SU-DHL-6 (cell line): ENCODE measurements around the gene LIN28A.

ENCODE experiments used
- H2AFZ ChIP-seq: fragments of 200-600 bp; sonication (generic); 2 replicates; pipeline ENCODE4 v1.6.1; 2014; ENCODE audit warnings: low read depth, mild to moderate bottlenecking, moderate library complexity, mixed read lengths, antibody characterized with exemption, low read length; ENCODE audit not compliant: severe bottlenecking
- H3F3A ChIP-seq: fragments of 200-600 bp; shearing (Covaris generic); 2 replicates; pipeline ENCODE4 v1.6.0; 2016; ENCODE audit warnings: antibody characterized with exemption, mild to moderate bottlenecking; ENCODE audit not compliant: insufficient read depth
- H3K27ac ChIP-seq: fragments of 200-600 bp; sonication (generic); 2 replicates; pipeline ENCODE4 v1.5.1; 2016; ENCODE audit warnings: low read depth, mild to moderate bottlenecking, low read length, moderate library complexity, mixed read lengths
- H3K27me3 ChIP-seq: fragments of 200-600 bp; sonication (generic), shearing (Covaris generic); 2 replicates; pipeline ENCODE4 v1.6.0; 2014; ENCODE audit warnings: mild to moderate bottlenecking, low read length
- H3K36me3 ChIP-seq: fragments of 200-600 bp; sonication (generic); 2 replicates; pipeline ENCODE4 v1.6.1; 2014; ENCODE audit warnings: mild to moderate bottlenecking, low read length, mixed read lengths
- H3K4me2 ChIP-seq: fragments of 300-600, 200-600 bp; shearing (Covaris generic), sonication (generic); 2 replicates; pipeline ENCODE4 v1.6.0; 2014; ENCODE audit warnings: low read length, low read depth, mild to moderate bottlenecking; ENCODE audit not compliant: poor library complexity, severe bottlenecking
- H3K4me3 ChIP-seq: fragments of 200-600 bp; sonication (generic); 2 replicates; pipeline ENCODE4 v1.5.1; 2014; ENCODE audit warnings: antibody characterized with exemption, low read length, mild to moderate bottlenecking, mixed read lengths; ENCODE audit not compliant: insufficient read depth, poor library complexity, severe bottlenecking
- H3K79me2 ChIP-seq: fragments of 200-600 bp; sonication (generic); 2 replicates; pipeline ENCODE4 v1.6.1; 2014; ENCODE audit warnings: mild to moderate bottlenecking, low read length, moderate library complexity; ENCODE audit not compliant: insufficient read depth
- H3K9ac ChIP-seq: fragments of 200-600 bp; sonication (generic); 2 replicates; pipeline ENCODE4 v1.7.0; 2014; ENCODE audit warnings: mild to moderate bottlenecking, low read length
- H3K9me2 ChIP-seq: fragments of 200-600 bp; sonication (generic); replicated peaks from 2 replicates; pipeline ENCODE4 v1.6.1; 2014; ENCODE audit warnings: low read length; ENCODE audit not compliant: insufficient read depth
- H3K9me3 ChIP-seq: fragments of 200-600 bp; sonication (generic); 2 replicates; pipeline ENCODE4 v1.6.1; 2014; ENCODE audit warnings: low read length, mixed read lengths; ENCODE audit not compliant: insufficient read depth
- H4K20me1 ChIP-seq: fragments of 200-600 bp; sonication (generic); 2 replicates; pipeline ENCODE4 v1.6.1; 2014; ENCODE audit warnings: low read depth, mild to moderate bottlenecking, antibody characterized with exemption, low read length, moderate library complexity, mixed read lengths
- EZH2phosphoT487 ChIP-seq: fragments of 200-600 bp; sonication (generic), shearing (Covaris generic); conservative IDR thresholded peaks from 2 replicates; pipeline ENCODE4 v1.6.1; 2018; ENCODE audit warnings: mild to moderate bottlenecking, antibody characterized with exemption, low read length, moderate library complexity, mixed read lengths
- TF ChIP-seq, protein P1 (sequence below): fragments of 200-600 bp; sonication (generic); IDR thresholded peaks from one replicate; pipeline ENCODE4 v1.5.1; 2017; ENCODE audit warnings: antibody characterized with exemption, mild to moderate bottlenecking, low read length, moderate library complexity; ENCODE audit not compliant: insufficient read depth, poor library complexity, severe bottlenecking

LIN28A gene

DNA sequence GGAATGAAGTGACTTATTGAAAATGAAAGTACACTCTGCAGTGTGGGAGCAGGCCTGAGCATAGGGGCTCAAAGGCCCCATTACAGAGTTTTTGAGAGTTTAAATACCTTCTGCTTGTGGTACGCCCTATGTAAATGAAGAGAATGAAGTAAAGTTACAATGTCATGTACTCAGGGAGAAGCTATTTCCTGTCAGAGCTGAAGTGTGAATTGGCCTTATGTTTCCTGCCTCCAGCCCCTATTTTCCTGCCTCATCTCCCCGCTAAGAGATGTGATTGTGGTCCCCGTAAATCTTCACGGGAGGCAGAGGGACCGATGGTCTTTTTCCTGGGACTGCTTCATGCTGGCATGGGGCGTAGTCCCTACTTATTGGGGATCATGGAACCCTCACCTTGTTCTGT is 35.5 kb upstream of the LIN28A start:
- Histone ChIP-seq H3K27me3 (no peaks in the 10 kb centered on the region), H4K20me1 (no peaks in the 10 kb centered on the region), H3K9me2 (no peaks in the 10 kb centered on the region), H3K27ac (no peak overlapping the region), H3K79me2 (no peaks in the 10 kb centered on the region), H3K4me3 (no peak overlapping the region), H3K9ac (no peak overlapping the region), H3K4me2 (no peak overlapping the region), H3F3A (no peaks in the 10 kb centered on the region), H2AFZ (no peak overlapping the region), H3K36me3 (no peaks in the 10 kb centered on the region), H3K9me3 (no peaks in the 10 kb centered on the region)
- TF ChIP-seq, protein P1, sequence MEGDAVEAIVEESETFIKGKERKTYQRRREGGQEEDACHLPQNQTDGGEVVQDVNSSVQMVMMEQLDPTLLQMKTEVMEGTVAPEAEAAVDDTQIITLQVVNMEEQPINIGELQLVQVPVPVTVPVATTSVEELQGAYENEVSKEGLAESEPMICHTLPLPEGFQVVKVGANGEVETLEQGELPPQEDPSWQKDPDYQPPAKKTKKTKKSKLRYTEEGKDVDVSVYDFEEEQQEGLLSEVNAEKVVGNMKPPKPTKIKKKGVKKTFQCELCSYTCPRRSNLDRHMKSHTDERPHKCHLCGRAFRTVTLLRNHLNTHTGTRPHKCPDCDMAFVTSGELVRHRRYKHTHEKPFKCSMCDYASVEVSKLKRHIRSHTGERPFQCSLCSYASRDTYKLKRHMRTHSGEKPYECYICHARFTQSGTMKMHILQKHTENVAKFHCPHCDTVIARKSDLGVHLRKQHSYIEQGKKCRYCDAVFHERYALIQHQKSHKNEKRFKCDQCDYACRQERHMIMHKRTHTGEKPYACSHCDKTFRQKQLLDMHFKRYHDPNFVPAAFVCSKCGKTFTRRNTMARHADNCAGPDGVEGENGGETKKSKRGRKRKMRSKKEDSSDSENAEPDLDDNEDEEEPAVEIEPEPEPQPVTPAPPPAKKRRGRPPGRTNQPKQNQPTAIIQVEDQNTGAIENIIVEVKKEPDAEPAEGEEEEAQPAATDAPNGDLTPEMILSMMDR, result no peak
- TF ChIP-seq EZH2phosphoT487, result no peak

DNA sequence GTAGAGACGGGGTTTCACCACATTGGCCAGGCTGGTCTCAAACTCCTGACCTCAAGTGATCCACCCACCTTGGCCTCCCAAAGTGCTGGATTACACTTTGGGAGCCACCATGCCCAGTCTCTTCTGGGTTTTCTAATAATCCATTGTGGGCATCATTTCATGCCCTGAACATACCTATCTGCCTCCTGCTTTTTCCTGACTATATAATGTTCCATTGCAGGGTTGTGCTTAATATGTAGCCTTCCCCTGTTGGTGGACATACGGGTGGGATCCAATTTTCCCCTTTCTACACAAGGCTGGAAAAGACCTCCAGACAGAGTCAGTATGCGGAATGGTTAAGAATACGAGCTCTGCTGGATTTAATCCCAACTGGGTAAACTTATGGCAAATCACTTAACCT is 34.6 kb upstream of the LIN28A start:
- TF ChIP-seq, protein P1, result no peak
- TF ChIP-seq EZH2phosphoT487, result no peak

DNA sequence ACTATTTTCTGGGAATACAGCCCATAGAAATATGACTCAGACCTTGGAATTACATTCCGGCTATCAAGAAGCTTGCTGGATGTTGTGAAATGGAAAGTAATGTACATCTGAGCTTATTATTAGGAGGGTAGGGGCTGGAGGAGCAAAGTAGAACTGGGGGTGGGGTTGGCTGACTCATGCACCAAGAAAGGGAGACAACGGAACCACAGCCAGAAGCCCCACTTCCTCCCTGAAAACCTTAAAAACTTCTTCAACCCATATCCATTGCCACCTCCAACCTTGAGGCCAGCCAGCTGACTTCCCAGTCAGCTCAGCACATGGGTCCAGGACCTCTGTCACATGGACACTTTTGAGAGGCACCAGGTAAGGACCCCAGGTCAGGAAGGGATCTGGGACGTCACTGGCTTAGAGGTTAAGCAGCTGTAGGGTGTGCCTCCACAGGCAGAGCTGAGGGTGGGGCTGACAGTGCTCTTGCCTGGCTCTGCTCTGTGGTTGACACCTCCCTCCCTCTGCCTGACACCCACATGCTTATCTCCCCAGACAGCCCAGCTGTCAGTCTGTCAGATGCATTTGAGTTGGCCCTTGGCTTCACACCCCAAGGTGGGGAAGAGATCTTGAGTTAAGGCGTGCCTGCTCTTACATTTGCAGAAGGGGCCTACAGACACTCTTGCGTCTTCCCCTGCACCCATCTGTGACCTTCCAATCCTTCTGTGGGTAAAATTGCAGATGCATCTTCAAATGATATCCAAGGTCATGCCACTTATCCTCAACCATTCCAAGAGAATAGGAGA is 32.3 kb upstream of the LIN28A start:
- Histone ChIP-seq H3F3A (no peaks in the 10 kb centered on the region), H3K27ac (no peak overlapping the region), H3K4me2 (no peak overlapping the region), H3K79me2 (no peaks in the 10 kb centered on the region), H3K4me3 (no peak overlapping the region), H3K9ac (no peak overlapping the region), H3K9me3 (no peaks in the 10 kb centered on the region), H4K20me1 (no peaks in the 10 kb centered on the region), H3K36me3 (no peaks in the 10 kb centered on the region), H3K27me3 (no peaks in the 10 kb centered on the region), H3K9me2 (no peaks in the 10 kb centered on the region), H2AFZ (no peak overlapping the region)
- no peak for TF ChIP-seq EZH2phosphoT487
- TF ChIP-seq, protein P1, result no peak

More for the DNA sequence above, 34.6 kb upstream of the LIN28A start:
- Histone ChIP-seq H2AFZ (no peak overlapping the region), H3K9me3 (no peaks in the 10 kb centered on the region), H4K20me1 (no peaks in the 10 kb centered on the region), H3K4me2 (no peak overlapping the region), H3K27me3 (no peaks in the 10 kb centered on the region), H3K27ac (no peak overlapping the region), H3K4me3 (no peak overlapping the region), H3K9me2 (no peaks in the 10 kb centered on the region), H3K9ac (no peak overlapping the region), H3K79me2 (no peaks in the 10 kb centered on the region), H3F3A (no peaks in the 10 kb centered on the region), H3K36me3 (no peaks in the 10 kb centered on the region)
